Urinary bladder (tissue), 4 donors: ENCODE results near the gene SNRPD3. TPM values are rescaled to one million over a fixed set of nuclear protein-coding genes. Genes with fewer than 3 reads are reported as not detected.
"Not testable (repeated sequence)": the region's sequence is repeated elsewhere in the genome, so short reads cannot be mapped to it uniquely, and the experiment has no call there.

Experiments used
- DNase-seq: peaks from one replicate; pipeline ENCODE4 v3.0.0-alpha.2; 2015; ENCODE audit errors: extremely low spot score
- H3K27ac ChIP-seq: one replicate; pipeline ENCODE4 v1.5.1; 2013; ENCODE audit warnings: low read depth, mild to moderate bottlenecking, moderate library complexity
- H3K36me3 ChIP-seq: one replicate; pipeline ENCODE4 v1.6.1; 2013; ENCODE audit warnings: mild to moderate bottlenecking, moderate library complexity; ENCODE audit not compliant: insufficient read depth
- H3K4me1 ChIP-seq: one replicate; pipeline ENCODE4 v1.6.1; 2013; ENCODE audit warnings: mild to moderate bottlenecking, moderate library complexity; ENCODE audit not compliant: insufficient read depth
- H3K4me3 ChIP-seq: one replicate; pipeline ENCODE4 v1.5.1; 2013; ENCODE audit warnings: low read depth, low read length
- WGBS: extraction: QIAGEN DNeasy Blood & Tissue Kit; methylation state at CpG from one replicate; pipeline ENCODE4 v1.1.7; 2013; 5-methylcytosine and 5-hydroxymethylcytosine counted together
- polyA plus RNA-seq: library from polyadenylated mRNA; stranded (reverse); fragments of 200-250 nt; gene quantifications from one replicate; pipeline ENCODE4 v1.2.3, GENCODE V29; 2013
- total RNA-seq: library from RNA; depleted of rRNA; stranded (reverse); fragments of >200 nt; gene quantifications from one replicate; pipeline ENCODE4 v1.2.3, GENCODE V29; 2014
- donor health status: healthy with polysubstance abuse.
- donor health status: healthy.

Gene SNRPD3
- total and polyA plus RNA-seq, 2 donors: 100 to 107 TPM

DNA sequence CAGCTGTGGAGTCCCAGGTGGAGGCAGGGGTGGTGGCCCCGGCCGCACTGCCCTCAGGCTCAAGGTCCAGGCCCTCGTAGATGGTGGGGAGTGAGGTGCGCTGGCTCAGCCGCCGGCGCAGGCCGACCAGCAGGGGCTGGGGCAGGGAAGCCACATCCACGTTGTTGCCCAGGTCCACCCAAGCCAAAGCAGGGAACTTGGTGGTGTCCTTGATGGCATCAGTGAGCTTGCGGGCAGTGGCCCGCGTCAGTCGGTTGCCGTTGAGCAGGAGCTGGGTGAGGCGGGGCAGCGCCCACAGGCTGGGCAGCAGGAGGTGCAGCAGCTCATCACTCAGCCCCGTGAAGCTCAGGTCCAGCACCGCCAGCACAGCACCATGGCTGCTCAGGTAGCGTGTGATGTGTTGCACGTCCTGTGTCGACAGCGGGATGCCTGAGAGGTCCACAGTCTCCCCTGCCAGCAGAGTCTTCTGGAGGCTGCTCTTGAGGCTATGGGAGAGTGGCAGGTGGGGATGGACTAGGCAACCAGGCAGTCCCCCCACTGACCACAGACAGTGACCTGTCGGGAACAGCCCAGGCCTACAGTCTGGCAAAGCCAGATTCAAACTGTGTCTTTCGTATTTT, 30.2 kb downstream of the SNRPD3 start:
- Histone ChIP-seq H3K4me1 (no peaks in the 10 kb centered on the region), H3K4me3 (no peak overlapping the region), H3K27ac (no peak overlapping the region), H3K36me3 (no peaks in the 10 kb centered on the region)
- no peak for DNase-seq
- 94% methylated on average over 24 of the region's 24 CpGs for WGBS

DNA sequence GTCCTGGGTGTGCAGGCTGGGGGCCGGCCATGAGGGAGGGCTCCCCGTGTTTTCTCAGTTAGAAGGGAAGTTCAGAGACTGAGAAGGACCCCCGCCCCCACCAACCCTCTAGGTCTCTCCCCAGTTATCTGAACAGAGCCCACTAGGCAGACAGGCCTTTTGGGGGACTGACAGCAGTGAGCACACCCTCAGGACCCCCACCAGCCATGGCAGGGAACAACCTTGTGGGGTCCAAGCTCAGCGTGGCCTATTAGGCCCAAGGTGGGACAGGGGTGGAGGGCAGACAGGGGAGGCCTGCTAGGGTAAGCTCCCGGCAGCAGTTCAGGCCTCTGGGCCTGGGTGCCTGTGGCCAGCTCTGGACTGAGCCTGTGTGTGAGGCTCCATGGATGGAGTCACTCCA, 31.5 kb downstream of the SNRPD3 start:
- no peak for DNase-seq
- Histone ChIP-seq H3K4me3 (no peak overlapping the region), H3K36me3 (no peaks in the 10 kb centered on the region), H3K27ac (no peak overlapping the region), H3K4me1 (no peaks in the 10 kb centered on the region)
- 84% methylated on average over 5 of the region's 5 CpGs for WGBS

DNA sequence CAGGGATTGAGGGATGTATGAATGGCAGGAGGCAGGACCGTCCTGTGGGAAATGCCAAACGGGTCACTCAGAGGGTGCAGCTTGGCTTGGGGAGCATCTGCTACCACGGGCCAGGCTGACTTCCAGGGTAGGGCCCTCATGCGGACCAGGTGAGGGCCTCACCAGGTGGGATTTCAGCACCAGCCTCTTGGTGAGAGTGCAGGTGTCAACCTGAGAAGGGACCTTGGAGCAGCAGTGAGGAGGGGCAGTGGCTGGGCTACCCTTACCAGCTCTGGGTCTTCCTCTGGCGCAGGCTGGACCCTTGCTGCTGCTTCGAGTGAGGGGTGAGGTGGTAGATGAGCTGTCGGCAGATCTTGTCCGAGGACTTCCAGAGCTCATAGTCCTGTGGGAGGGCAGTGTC, 32.1 kb downstream of the SNRPD3 start:
- no peaks in the 10 kb centered on the region for H3K36me3 ChIP-seq
- H3K4me3 ChIP-seq: no peak overlapping the region
- no peak for DNase-seq
- 80% methylated on average over 8 of the region's 8 CpGs for WGBS
- H3K4me1 ChIP-seq: no peaks in the 10 kb centered on the region
- H3K27ac ChIP-seq: no peak overlapping the region

DNA sequence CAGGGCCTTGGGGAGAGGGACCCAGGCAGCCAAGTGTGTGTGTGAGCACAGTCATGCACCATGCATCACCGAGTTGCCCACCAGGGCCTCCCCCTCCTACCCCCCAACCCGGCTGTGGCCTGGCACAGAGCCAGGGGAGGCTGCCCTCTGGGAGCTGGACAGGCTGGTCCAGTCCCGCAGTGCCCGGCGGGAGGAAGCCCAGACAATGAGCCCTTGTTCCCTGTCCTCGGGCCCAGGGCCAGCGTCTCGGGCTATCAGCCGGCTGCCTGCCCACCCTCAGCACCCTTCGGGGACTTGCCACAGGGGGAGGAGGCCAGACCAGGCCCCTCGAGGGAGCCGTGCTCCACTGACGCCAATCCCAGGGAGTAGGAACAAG, 32.6 kb downstream of the SNRPD3 start:
- no peak overlapping the region for H3K4me3 ChIP-seq
- WGBS: 69% methylated on average over 13 of the region's 13 CpGs
- no peak for DNase-seq
- H3K4me1 ChIP-seq: no peaks in the 10 kb centered on the region
- H3K27ac ChIP-seq: no peak overlapping the region
- no peaks in the 10 kb centered on the region for H3K36me3 ChIP-seq

DNA sequence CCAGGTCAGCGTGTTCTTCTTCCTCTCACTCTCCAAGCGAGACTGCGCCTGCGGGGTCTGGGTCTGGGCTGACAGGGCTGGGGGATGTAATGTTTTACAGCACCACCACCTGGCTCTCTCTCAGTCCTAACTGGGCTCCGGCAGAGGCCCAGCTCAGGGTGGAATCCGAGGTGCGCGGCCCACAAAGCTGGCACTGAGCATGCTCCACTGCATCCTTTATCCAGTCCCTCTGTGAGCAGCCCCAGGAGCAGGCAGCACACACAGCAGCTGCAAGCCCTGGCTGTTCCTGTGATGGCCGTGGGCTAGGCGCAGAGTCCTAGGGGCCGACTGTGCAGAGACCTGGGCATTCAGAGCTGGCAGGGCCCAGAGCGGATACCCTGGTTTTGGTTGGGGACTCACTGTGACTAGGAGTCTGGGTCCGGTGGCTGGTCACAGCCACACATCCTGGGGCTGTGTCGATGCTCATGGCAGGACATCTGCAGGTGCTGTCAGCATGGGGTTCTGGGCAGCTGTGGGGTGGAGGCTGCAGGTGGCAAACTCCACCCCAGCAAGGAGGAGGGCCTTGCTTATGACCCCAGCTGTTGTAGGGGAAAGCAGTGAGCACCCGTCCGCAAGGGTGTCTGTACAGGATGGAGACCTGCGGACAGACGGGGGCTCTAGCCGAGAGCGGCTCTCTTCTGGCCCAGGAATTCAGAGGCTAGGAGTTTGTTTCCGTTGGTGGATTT, 33.1 kb downstream of the SNRPD3 start:
- no peak for DNase-seq
- WGBS: 92% methylated on average over 21 of the region's 21 CpGs
- Histone ChIP-seq H3K36me3 (no peaks in the 10 kb centered on the region), H3K4me1 (no peaks in the 10 kb centered on the region), H3K4me3 (no peak overlapping the region), H3K27ac (no peak overlapping the region)

DNA sequence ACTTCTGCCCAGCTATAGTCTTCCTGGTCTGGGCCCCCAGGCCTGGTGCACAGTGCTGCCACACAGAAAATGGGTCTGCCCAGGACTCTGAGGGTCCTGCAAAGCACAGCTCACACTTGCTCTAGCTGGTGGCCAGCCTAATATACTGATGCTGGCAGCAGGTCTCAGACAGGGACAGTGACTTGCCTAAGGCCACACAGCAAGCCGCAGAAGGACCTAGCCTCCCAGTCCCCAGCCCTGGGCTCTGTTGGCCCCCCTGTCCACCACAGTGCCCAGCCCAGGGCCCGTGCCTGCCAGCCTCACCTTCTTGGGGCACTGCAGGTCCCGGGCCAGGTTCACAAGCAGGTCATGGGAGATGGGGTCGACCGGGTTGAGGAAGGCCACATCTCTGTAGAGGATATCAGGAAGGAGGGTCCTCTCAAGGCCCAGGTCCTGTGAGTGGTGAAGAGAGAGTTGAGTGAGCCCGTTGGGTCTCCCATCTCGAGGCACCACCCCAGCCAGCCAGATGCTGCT, 33.8 kb downstream of the SNRPD3 start:
- no peak overlapping the region for H3K27ac ChIP-seq

DNA sequence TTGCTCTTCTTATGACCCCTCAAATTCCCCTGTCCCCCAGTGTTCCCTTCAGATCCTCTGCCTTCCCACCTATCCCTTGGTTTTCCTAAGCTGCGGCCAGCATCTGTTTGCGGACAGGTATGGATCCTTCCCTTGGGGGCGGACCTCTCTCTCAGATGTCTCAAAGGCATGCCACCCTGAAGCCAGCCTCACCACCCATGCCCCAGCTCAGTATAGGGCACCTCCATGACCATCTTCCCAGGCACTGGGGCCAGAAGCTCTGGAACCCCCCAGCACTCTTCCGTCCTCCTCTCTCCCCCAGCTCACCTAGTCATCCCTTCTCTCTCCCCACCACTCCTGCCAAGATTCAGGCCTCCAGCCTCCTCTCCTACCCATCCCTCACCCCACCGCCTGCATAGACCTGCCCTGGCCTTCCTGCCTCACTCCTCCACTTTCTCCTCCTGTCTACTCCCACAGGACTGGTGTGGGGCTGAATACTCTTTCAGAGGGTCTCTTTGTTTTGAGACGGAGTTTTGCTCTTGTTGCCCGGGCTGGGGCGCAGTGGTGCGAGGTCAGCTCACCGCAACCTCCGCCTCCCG, 34.9 kb downstream of the SNRPD3 start:
- H3K4me3 ChIP-seq: no peak overlapping the region
- no peak overlapping the region for H3K27ac ChIP-seq
- 95% methylated on average over 12 of the region's 12 CpGs for WGBS
- H3K4me1 ChIP-seq: no peaks in the 10 kb centered on the region
- H3K36me3 ChIP-seq: no peaks in the 10 kb centered on the region
- no peak for DNase-seq

More for the DNA sequence above, 33.8 kb downstream of the SNRPD3 start:
- H3K4me3 ChIP-seq: no peak overlapping the region
- no peaks in the 10 kb centered on the region for H3K36me3 ChIP-seq
- no peak for DNase-seq
- no peaks in the 10 kb centered on the region for H3K4me1 ChIP-seq
- 89% methylated on average over 7 of the region's 7 CpGs for WGBS

DNA sequence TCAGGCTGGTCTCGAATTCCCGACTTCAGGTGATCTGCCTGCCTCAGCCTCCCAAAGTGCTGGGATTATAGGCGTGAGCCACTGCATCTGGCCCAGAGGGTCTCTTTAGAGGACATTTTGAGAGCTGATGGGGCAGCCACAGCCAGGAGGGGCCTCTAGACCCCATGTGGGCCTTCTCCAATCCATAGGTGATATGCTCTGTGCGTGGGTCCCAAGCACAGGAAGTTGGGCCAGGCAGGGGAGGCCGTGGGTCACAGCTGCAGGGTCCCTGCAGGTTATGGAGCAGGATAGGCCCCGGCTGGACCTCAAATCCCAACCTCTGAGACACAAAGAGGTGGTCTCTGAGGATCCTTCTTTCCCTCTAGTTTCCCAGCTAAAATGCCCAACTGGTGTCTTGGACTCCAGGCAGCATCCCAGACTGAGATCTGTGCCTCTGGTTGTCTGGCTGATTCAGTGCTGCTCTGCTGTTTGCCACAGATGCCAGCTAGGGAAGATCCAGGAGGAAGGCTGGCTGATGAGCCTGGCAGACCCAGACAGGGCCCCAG, 35.6 kb downstream of the SNRPD3 start:
- H3K4me1 ChIP-seq: no peaks in the 10 kb centered on the region
- no peaks in the 10 kb centered on the region for H3K36me3 ChIP-seq
- 92% methylated on average over 6 of the region's 6 CpGs for WGBS
- no peak overlapping the region for H3K27ac ChIP-seq
- DNase-seq: no peak
- H3K4me3 ChIP-seq: no peak overlapping the region

DNA sequence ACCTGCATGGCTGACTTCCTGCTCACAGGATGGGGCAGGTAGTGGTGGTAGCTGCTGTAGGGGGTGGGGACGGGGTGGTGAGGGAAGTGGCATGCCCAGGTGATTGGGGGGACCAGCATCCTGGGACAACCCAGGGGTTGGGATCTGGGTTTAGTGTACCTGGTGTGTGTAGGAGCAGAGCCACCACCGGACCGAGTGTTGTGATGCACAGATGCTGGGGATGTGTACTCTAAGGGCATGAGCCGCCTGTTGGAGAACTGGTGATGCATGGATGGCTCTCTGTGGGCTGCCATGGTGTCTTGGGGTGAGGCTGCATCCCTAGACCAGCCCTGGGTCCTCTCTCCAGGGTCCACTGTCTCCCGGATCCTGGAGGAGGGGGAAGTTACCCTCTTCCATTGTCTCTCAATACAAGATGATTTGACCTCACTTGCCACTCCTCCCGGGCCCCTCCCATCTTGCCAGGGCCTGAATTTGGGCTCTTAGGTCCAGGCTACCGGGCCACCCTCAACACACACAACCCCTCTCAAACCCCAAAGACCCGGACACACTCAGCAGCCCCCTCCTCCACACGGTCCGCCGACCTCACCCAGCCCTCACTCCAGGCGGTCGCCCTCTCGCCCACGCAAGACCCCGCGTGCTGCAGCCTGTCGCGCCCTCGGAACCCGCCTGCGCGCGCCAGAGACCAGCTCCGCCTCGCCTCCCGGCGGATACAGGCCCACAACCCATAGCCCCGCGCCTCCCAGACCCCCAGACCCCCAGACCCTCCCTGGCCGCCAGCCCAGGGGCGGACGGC, 36.5 kb downstream of the SNRPD3 start:
- 9% methylated on average over 33 of the region's 33 CpGs for whole genome bisulfite sequencing
- DNase-seq: no peak

DNA sequence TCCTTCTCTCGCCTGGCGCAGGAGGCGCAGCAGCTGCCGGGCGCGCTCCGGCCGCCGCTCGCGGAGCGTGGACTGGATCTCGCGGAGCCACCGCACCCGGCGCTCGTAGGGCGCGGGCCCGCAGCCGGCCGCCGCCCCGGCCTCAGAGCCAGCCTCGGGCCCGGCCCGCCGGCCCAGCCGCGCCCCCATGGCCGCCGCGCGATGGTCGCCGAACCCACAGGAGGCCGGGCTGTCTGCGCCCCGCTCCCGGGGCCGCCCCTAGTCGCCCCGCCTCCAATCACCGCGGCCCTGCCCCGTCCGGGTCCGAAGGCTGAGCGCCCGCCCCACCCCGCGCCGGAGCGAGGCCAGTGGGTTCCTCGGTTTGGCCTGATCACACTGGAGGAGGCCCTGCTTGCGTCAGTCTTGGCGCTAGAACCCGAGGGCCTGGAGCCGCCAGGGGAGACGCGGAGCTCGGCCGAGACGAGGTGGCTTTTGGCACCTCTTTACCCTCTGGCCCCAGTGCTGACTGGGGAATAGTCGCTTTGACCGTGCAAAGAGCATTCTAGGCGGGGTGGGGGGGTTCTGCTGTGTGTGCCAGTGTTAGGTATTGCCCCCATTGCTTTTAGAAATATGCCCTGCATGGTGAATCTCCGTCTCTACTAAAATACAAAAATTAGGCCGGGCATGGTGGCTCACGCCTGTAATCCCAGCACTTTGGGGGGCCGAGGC, 37.2 kb downstream of the SNRPD3 start, which contains the start of gene LRRC75B:
Gene LRRC75B, minus strand, starts transcription at position 223 of the 708 bp plus-strand sequence. Its CDS starts 34 bp downstream, at position 189.
- 3% methylated on average over 72 of the region's 72 CpGs for WGBS

More for the DNA sequence above, 36.5 kb downstream of the SNRPD3 start:
- Histone ChIP-seq H3K4me1 (no peaks in the 10 kb centered on the region), H3K36me3 (no peaks in the 10 kb centered on the region), H3K4me3 (peak overlapping the region; percentile 63), H3K27ac (no peak overlapping the region)

DNA sequence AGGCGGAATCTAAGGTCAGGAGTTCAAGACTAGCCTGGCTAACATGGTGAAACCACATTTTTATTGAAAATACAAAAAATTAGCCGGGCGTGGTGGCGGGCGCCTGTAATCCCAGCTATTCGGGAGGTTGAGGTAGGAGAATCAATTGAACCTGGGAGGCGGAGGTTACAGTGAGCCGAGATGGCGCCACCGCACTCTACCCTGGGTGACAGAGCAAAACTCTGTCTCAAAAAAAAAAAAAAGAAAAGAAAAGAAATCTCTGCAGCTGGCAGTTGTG, 37.7 kb downstream of the SNRPD3 start:
- not testable (repeated sequence) for H3K27ac ChIP-seq, DNase-seq
- WGBS: 88% methylated on average over 10 of the region's 10 CpGs

More for the DNA sequence above, 37.2 kb downstream of the SNRPD3 start, which contains the start of gene LRRC75B:
- peak; percentile 69 for DNase-seq
- H3K4me3 ChIP-seq: peak within 1 kb of the TSS; percentile 63
- H3K4me1 ChIP-seq: no peaks in the 10 kb centered on the region
- peak within 1 kb of the TSS; percentile 27 for H3K27ac ChIP-seq
- H3K36me3 ChIP-seq: no peaks in the 10 kb centered on the region

DNA sequence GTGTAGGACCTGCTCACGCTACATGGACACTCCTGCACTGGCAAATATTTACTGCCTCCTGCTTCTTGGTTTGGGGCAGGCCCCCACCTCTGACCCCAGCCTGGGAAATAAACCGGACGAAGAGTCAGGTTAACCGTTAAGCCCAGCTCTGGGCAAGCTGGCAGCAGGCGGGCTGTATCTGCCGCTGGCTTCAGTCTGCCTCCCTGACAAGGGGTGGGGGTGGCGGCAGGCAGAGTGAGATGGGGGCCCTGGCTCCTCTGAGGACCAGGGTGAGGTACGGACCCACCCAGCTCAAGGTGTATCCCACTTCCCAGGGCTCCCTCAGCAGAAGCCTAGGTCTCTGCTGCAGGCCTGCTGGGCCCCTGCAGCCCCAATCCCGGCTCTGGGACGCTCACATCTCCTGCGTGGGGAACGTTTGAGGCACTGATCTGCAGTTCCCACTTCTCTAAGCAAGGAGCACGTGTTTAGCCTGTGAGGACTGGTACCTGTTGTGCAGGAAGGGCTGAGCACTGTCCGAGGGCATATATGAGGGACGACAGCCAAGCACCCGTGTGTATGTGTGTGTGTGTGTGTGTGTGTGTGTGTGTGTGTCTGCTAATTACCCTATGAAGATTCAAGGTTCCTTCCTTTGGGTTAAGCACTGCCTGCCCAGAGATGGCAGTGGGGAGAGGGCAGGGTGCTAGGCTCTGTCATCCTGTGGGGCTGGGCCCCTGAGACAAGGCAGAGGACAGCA, 38.2 kb downstream of the SNRPD3 start:
- H3K36me3 ChIP-seq: no peaks in the 10 kb centered on the region
- 73% methylated on average over 16 of the region's 16 CpGs for WGBS
- DNase-seq: no peak
- H3K27ac ChIP-seq: no peak overlapping the region
- H3K4me3 ChIP-seq: no peak overlapping the region
- H3K4me1 ChIP-seq: no peaks in the 10 kb centered on the region

More for the DNA sequence above, 37.7 kb downstream of the SNRPD3 start:
- not testable (repeated sequence) for H3K36me3 ChIP-seq, H3K4me3 ChIP-seq, H3K4me1 ChIP-seq
